GM12878 (cell line): ENCODE measurements around the gene RCBTB2. TPM values are rescaled to one million over a fixed set of nuclear protein-coding genes. Genes with fewer than 3 reads are reported as not detected.
"Not testable (repeated sequence)": the region's sequence is repeated elsewhere in the genome, so short reads cannot be mapped to it uniquely, and the experiment has no call there.

Experiments used
- ATAC-seq: fragments of 200-7000 bp; cut with Tn5 transposase; 3 replicates; pipeline ENCODE4 v1.9.1; 2020; ENCODE audit warnings: mild to moderate bottlenecking, moderate library complexity
- BruUV-seq: library from RNA; stranded (reverse); fragments of 400-500 nt; replicated peaks from 2 replicates; lab custom pipeline; 2021; lab: Mats Ljungman, UMichigan
- CTCF ChIA-PET: fragments of 300-600 bp; sonication (Branson Sonifier 250); formaldehyde crosslinking; extraction: SDS; loops from one replicate; lab custom pipeline; 2021; ENCODE audit warnings: inconsistent platforms; lab: Yijun Ruan, JAX
- POLR2A ChIA-PET: fragments of 350-600 bp; formaldehyde crosslinking; extraction: SDS; loops from one replicate; lab custom pipeline; 2021; ENCODE audit warnings: inconsistent platforms; lab: Charles Lee
- RAD21 ChIA-PET: fragments of 300-600 bp; sonication (Branson Sonifier 250); formaldehyde crosslinking; loops from one replicate; lab custom pipeline; 2023; ENCODE audit warnings: antibody characterized with exemption; ENCODE audit not compliant: unreplicated experiment; lab: Charles Lee
- SMC1A ChIA-PET: fragments of 300-600 bp; sonication (Branson Sonifier 250); formaldehyde crosslinking; loops from one replicate; lab custom pipeline; 2023; ENCODE audit not compliant: unreplicated experiment, uncharacterized antibody; lab: Charles Lee
- DNase-seq: peaks from one replicate; pipeline ENCODE4 v3.0.0-alpha.2; 2011; ENCODE audit warnings: low read depth, low spot score
- FAIRE-seq: peaks from 3 replicates; lab custom pipeline; 2011; peaks lifted over from hg19 to GRCh38; lab: Jason Lieb, UNC
- H2AFZ ChIP-seq: 2 replicates; pipeline ENCODE4 v1.6.0; 2011; ENCODE audit warnings: low read depth, low read length, control low read depth; ENCODE audit not compliant: control insufficient read depth
- H3K27ac ChIP-seq: 2 replicates; pipeline ENCODE4 v1.5.1; 2011; ENCODE audit warnings: control low read depth; ENCODE audit not compliant: control insufficient read depth, insufficient read depth
- H3K27me3 ChIP-seq, 2 experiments: replicated peaks in 1 of 2; 2 replicates each; pipeline versions ENCODE4 v1.6.0 to v1.6.1; 2011; ENCODE audit warnings: low read length in 1 of 2; ENCODE audit not compliant: control insufficient read depth in 2 of 2, insufficient read depth in 2 of 2
- H3K36me3 ChIP-seq, 2 experiments: 2 replicates each; pipeline ENCODE4 v1.5.1; 2011; ENCODE audit warnings: low read length in 1 of 2; ENCODE audit not compliant: control insufficient read depth in 2 of 2, insufficient read depth in 2 of 2
- H3K4me1 ChIP-seq: 2 replicates; pipeline ENCODE4 v1.6.1; 2011; ENCODE audit warnings: mild to moderate bottlenecking, low read length, moderate library complexity, mixed read lengths; ENCODE audit not compliant: control insufficient read depth, insufficient read depth
- H3K4me2 ChIP-seq: 2 replicates; pipeline ENCODE4 v1.6.0; 2011; ENCODE audit warnings: control low read depth; ENCODE audit not compliant: control insufficient read depth, insufficient read depth
- H3K4me3 ChIP-seq: fragments of 200-600 bp; sonication (generic); 2 replicates; pipeline ENCODE4 v1.5.1; 2016
- H3K79me2 ChIP-seq: 2 replicates; pipeline ENCODE4 v1.6.0; 2011; ENCODE audit warnings: low read length; ENCODE audit not compliant: control insufficient read depth, insufficient read depth
- H3K9ac ChIP-seq: 2 replicates; pipeline ENCODE4 v1.8.0; 2011; ENCODE audit warnings: low read length, control low read depth, mixed read lengths; ENCODE audit not compliant: control insufficient read depth, insufficient read depth
- H3K9me3 ChIP-seq: replicated peaks from 3 replicates; pipeline ENCODE4 v1.5.1; 2011; ENCODE audit warnings: mild to moderate bottlenecking, low read length; ENCODE audit not compliant: control insufficient read depth, insufficient read depth
- H4K20me1 ChIP-seq: 2 replicates; pipeline ENCODE4 v1.6.0; 2011; ENCODE audit not compliant: control insufficient read depth, insufficient read depth
- CBFB ChIP-seq: IDR thresholded peaks from 2 replicates; pipeline ENCODE4 v1.6.1; 2016; ENCODE audit warnings: antibody characterized with exemption, low read depth
- CBX3 ChIP-seq: fragments of 200-600 bp; sonication (generic); IDR thresholded peaks from 2 replicates; pipeline ENCODE4 v1.6.1; 2016; ENCODE audit warnings: low read depth, borderline replicate concordance
- FOS ChIP-seq: IDR thresholded peaks from 3 replicates; pipeline ENCODE4 v1.6.1; 2011; ENCODE audit warnings: borderline replicate concordance; ENCODE audit not compliant: insufficient read length; ENCODE audit errors: extremely low read depth
- HDAC6 ChIP-seq: fragments of 200-600 bp; sonication (generic); IDR thresholded peaks from one replicate; pipeline ENCODE4 v1.8.0; 2017; ENCODE audit warnings: antibody characterized with exemption; ENCODE audit not compliant: unreplicated experiment
- IKZF2 ChIP-seq, 2 experiments: fragments of 450-650 bp; IDR thresholded peaks; 2 replicates each; pipeline ENCODE4 v1.6.1; 2017; ENCODE audit warnings: mild to moderate bottlenecking in 2 of 2, moderate library complexity in 2 of 2
- IRF4 ChIP-seq: IDR thresholded peaks from 2 replicates; pipeline ENCODE4 v1.6.1; 2011; ENCODE audit warnings: low read depth, low read length
- JUNB ChIP-seq: IDR thresholded peaks from 2 replicates; pipeline ENCODE4 v1.6.1; 2016; ENCODE audit warnings: antibody characterized with exemption, mild to moderate bottlenecking
- KDM1A ChIP-seq: fragments of 200-600 bp; sonication (generic); IDR thresholded peaks from 2 replicates; pipeline ENCODE4 v1.6.1; 2016; ENCODE audit warnings: borderline replicate concordance
- MAX ChIP-seq: IDR thresholded peaks from 2 replicates; pipeline ENCODE4 v1.6.1; 2012; ENCODE audit warnings: low read depth, low read length, improper control_type of control experiment
- NR2C2 ChIP-seq: IDR thresholded peaks from 2 replicates; pipeline ENCODE4 v1.6.1; 2011; ENCODE audit warnings: borderline replicate concordance, low read depth; ENCODE audit not compliant: control insufficient read depth, insufficient read length
- POLR2AphosphoS2 ChIP-seq: IDR thresholded peaks from 2 replicates; pipeline ENCODE4 v1.6.1; 2011; ENCODE audit warnings: low read depth, mild to moderate bottlenecking, low read length, improper control_type of control experiment, moderate library complexity
- SIN3A ChIP-seq: IDR thresholded peaks from 2 replicates; pipeline ENCODE4 v1.6.1; 2012; ENCODE audit warnings: low read depth, low read length, improper control_type of control experiment
- SREBF1 ChIP-seq: IDR thresholded peaks from 2 replicates; pipeline ENCODE4 v1.6.1; 2012; ENCODE audit warnings: mild to moderate bottlenecking, low read length
- TAF1 ChIP-seq: IDR thresholded peaks from 2 replicates; pipeline ENCODE4 v1.6.1; 2011; ENCODE audit warnings: mild to moderate bottlenecking, low read depth, low read length, borderline replicate concordance
- TBL1XR1 ChIP-seq: IDR thresholded peaks from 2 replicates; pipeline ENCODE4 v1.6.1; 2012; ENCODE audit warnings: low read depth, low read length, improper control_type of control experiment
- ZBED1 ChIP-seq: IDR thresholded peaks from 2 replicates; pipeline ENCODE4 v1.6.1; 2016; ENCODE audit warnings: borderline replicate concordance
- ZBTB40 ChIP-seq: fragments of 450-650 bp; IDR thresholded peaks from 2 replicates; pipeline ENCODE4 v1.6.1; 2016; ENCODE audit warnings: mild to moderate bottlenecking, moderate library complexity, borderline replicate concordance
- WGBS: methylation state at CpG from one replicate; pipeline ENCODE4 v1.1.6; 2016; ENCODE audit warnings: low lambda C conversion rate; ENCODE audit not compliant: insufficient replicate concordance, insufficient coverage; ENCODE audit errors: missing lambda C conversion rate; 5-methylcytosine and 5-hydroxymethylcytosine counted together
- in situ Hi-C: fragments of 300-500 bp; cut with MboI; formaldehyde crosslinking; loops from 9 replicates; pipeline ENCODE4 v1.14.3; 2018; ENCODE audit warnings: mixed read lengths
- intact Hi-C: fragments of 100-400 bp; cut with micrococcal nuclease; formaldehyde crosslinking; loops from one replicate; pipeline ENCODE4 v1.14.2; 2022; ENCODE audit not compliant: unreplicated experiment
- polyA plus RNA-seq, 11 experiments: library from polyadenylated mRNA; depleted of rRNA in 4 of 11; unstranded in 6 of 11; stranded (reverse) in 5 of 11; fragments of >200 nt; fragmentation: Nextera tagmentation in 4 of 11; fragmentation: Illumina TruSeq in 1 of 11; extraction: Ambion mirVana in 4 of 11; extraction: Trizol in 1 of 11; gene quantifications; 1 replicate in 1 of 11; 2 replicates in 10 of 11; pipeline versions ENCODE4 v1.2.1 to v1.2.3, GENCODE V29; 2011 to 2016; ENCODE audit warnings: inconsistent platforms in 2 of 11, missing spikeins in 2 of 11, low read depth in 1 of 11
- total RNA-seq, 4 experiments: library from RNA; depleted of rRNA in 3 of 4; stranded (reverse); fragments of >200 nt in 3 of 4; fragmentation: Illumina TruSeq in 1 of 4; extraction: Trizol in 1 of 4; gene quantifications; 2 replicates each; pipeline versions ENCODE4 v1.2.1 to v1.2.3, GENCODE V29; 2013 to 2021

RCBTB2 gene
- total and polyA plus RNA-seq, 10 of the 15 experiments (the other 5 are each of a cell fraction or from before 2014, with no cell fraction given): 5.0 to 16.0 (median 8.5) TPM

GRCh38 chr13:48451196-48451595, 81.7 kb downstream of the RCBTB2 start:
- in situ Hi-C loops, H4K20me1 ChIP-seq, FAIRE-seq, H3K79me2 ChIP-seq, H3K4me1 ChIP-seq, ATAC-seq, RAD21 ChIA-PET, intact Hi-C loops, H3K36me3 ChIP-seq, H3K4me3 ChIP-seq, H3K9ac ChIP-seq, H3K27me3 ChIP-seq, H2AFZ ChIP-seq, POLR2A ChIA-PET, DNase-seq, H3K9me3 ChIP-seq, BruUV-seq, H3K27ac ChIP-seq, SMC1A ChIA-PET, H3K4me2 ChIP-seq: not testable (repeated sequence)
- CTCF ChIA-PET: interaction anchor here (0.6 to 0.7 kb wide), 2 partner anchors 39 to 80 kb away, joined by 3 read pairs; no protein-coding TSS in a partner anchor

- no peak overlapping the region for H3K4me2 ChIP-seq
- BruUV-seq: no TSS peak
- peaks cover 2 to 3% of the 10 kb centered on the region in 2 experiments; a peak in 2 of 4 replicates for H3K36me3 ChIP-seq
- RAD21 ChIA-PET: no interaction called here
- H3K4me1 ChIP-seq: no peaks in the 10 kb centered on the region
- no peak overlapping the region for H2AFZ ChIP-seq
- in situ Hi-C loops (no loop called here), intact Hi-C loops (no loop called here)
- CTCF ChIA-PET: no interaction called here
- ATAC-seq (no peak), DNase-seq (no peak), FAIRE-seq (no peak)
- H3K9me3 ChIP-seq: no peaks in the 10 kb centered on the region; the same call in 1 of the 3 replicates
- H3K27me3 ChIP-seq: no peaks in the 10 kb centered on the region
- H3K27ac ChIP-seq: no peak overlapping the region
- SMC1A ChIA-PET: no interaction called here
- H3K9ac ChIP-seq: no peak overlapping the region
- 94% methylated on average over 2 of the region's 2 CpGs for WGBS
- no peaks in the 10 kb centered on the region for H3K79me2 ChIP-seq
- H3K4me3 ChIP-seq: no peak overlapping the region
- H4K20me1 ChIP-seq: no peaks in the 10 kb centered on the region
- POLR2A ChIA-PET: no interaction called here
- TF ChIP-seq NR2C2 (no peak), IRF4 (no peak), ZBED1 (no peak), MAX (no peak), KDM1A (no peak), POLR2AphosphoS2 (no peak), ZBTB40 (no peak), TBL1XR1 (no peak), IKZF2 (IDR thresholded peaks at IDR 0.05) (no peak), SIN3A (no peak), SREBF1 (no peak), FOS (no peak), HDAC6 (no peak), CBX3 (no peak), TAF1 (no peak), JUNB (no peak), CBFB (no peak)
Measured at GRCh38 chr13:48449656-48450055, 83.2 kb downstream of the RCBTB2 start.
